Activated CD8-positive, alpha-beta memory T cell treated with anti-CD3 and anti-CD28 coated beads, Interleukin-2, amount 50 U/mL, for 4 hours (primary cell): ENCODE measurements around the gene PTPRN2.
A peak's percentile ranks its signal among the peaks of the same experiment; 100 is the strongest.
"Not testable (repeated sequence)": the region's sequence is repeated elsewhere in the genome, so short reads cannot be mapped to it uniquely, and the experiment has no call there.

Experiments used
- DNase-seq: peaks from one replicate; pipeline ENCODE4 v3.0.0-alpha.2; 2020

Gene PTPRN2

GRCh38 chr7:157704365-157704764, 883.3 kb downstream of the PTPRN2 start:
- no peak for DNase-seq

- DNase-seq = no peak
Measured at GRCh38 chr7:157703534-157704195, 884.0 kb downstream of the PTPRN2 start.

- no peak for DNase-seq
Measured at GRCh38 chr7:157703131-157703530, 884.5 kb downstream of the PTPRN2 start.

- no peak for DNase-seq
Measured at GRCh38 chr7:157702311-157703023, 885.2 kb downstream of the PTPRN2 start.

- not testable (repeated sequence) for DNase-seq
Measured at GRCh38 chr7:157701395-157702180, 886.0 kb downstream of the PTPRN2 start.

- no peak for DNase-seq
Measured at GRCh38 chr7:157700231-157701005, 887.2 kb downstream of the PTPRN2 start.

- no peak for DNase-seq
Measured at GRCh38 chr7:157699357-157700013, 888.1 kb downstream of the PTPRN2 start.

GRCh38 chr7:157697287-157697686, 890.3 kb downstream of the PTPRN2 start:
- not testable (repeated sequence) for DNase-seq

- DNase-seq = not testable (repeated sequence)
Measured at GRCh38 chr7:157695609-157696008, 892.0 kb downstream of the PTPRN2 start.

- DNase-seq = no peak
Measured at GRCh38 chr7:157694376-157694665, 893.3 kb downstream of the PTPRN2 start.

GRCh38 chr7:157693521-157694375, 893.9 kb downstream of the PTPRN2 start:
- DNase-seq = no peak

- DNase-seq = no peak
Measured at GRCh38 chr7:157693071-157693520, 894.5 kb downstream of the PTPRN2 start.

GRCh38 chr7:157692460-157693011, 895.1 kb downstream of the PTPRN2 start:
- DNase-seq = no peak

- no peak for DNase-seq
Measured at GRCh38 chr7:157691586-157692459, 895.8 kb downstream of the PTPRN2 start.

GRCh38 chr7:157690833-157691585, 896.6 kb downstream of the PTPRN2 start:
- peak; percentile 4 for DNase-seq

- DNase-seq = no peak
Measured at GRCh38 chr7:157690058-157690832, 897.4 kb downstream of the PTPRN2 start.

- no peak for DNase-seq
Measured at GRCh38 chr7:157689269-157690057, 898.2 kb downstream of the PTPRN2 start.
